DND-41 (cell line): ENCODE results near the gene DENND4B.

Source experiments
- ATAC-seq: fragments of 200-7000 bp; cut with Tn5 transposase; 3 replicates; pipeline ENCODE4 v1.9.1; 2021; ENCODE audit warnings: low read depth; ENCODE audit not compliant: insufficient read depth
- DNase-seq: peaks from one replicate; pipeline ENCODE4 v3.0.0-alpha.2; 2020
- H2AFZ ChIP-seq: 2 replicates; pipeline ENCODE4 v1.6.0; 2012; ENCODE audit warnings: low read depth, low read length
- H3K27ac ChIP-seq: 2 replicates; pipeline ENCODE4 v1.5.1; 2012; ENCODE audit warnings: low read length, inconsistent platforms
- H3K27me3 ChIP-seq: fragments of 200-600 bp; sonication (generic); 2 replicates; pipeline ENCODE4 v1.6.0; 2012; ENCODE audit warnings: low read length, mild to moderate bottlenecking, inconsistent platforms; ENCODE audit not compliant: insufficient read depth, poor library complexity
- H3K36me3 ChIP-seq: 2 replicates; pipeline ENCODE4 v1.5.1; 2012; ENCODE audit warnings: low read length, inconsistent platforms; ENCODE audit not compliant: insufficient read depth
- H3K4me1 ChIP-seq: 2 replicates; pipeline ENCODE4 v1.5.1; 2012; ENCODE audit warnings: mild to moderate bottlenecking, low read length; ENCODE audit not compliant: insufficient read depth
- H3K4me2 ChIP-seq: 2 replicates; pipeline ENCODE4 v1.6.0; 2012; ENCODE audit warnings: mild to moderate bottlenecking, moderate library complexity, low read length, inconsistent platforms; ENCODE audit not compliant: insufficient read depth
- H3K4me3 ChIP-seq, 2 experiments: fragments of 200-600 bp in 1 of 2; shearing (Covaris generic) in 1 of 2; 2 replicates each; pipeline ENCODE4 v1.5.1; 2012 to 2016; ENCODE audit warnings: inconsistent platforms in 2 of 2, low read length in 2 of 2, mild to moderate bottlenecking in 2 of 2, low read depth in 1 of 2, moderate library complexity in 1 of 2
- H3K79me2 ChIP-seq: 2 replicates; pipeline ENCODE4 v1.6.0; 2012; ENCODE audit warnings: low read length, inconsistent platforms; ENCODE audit not compliant: insufficient read depth
- H3K9ac ChIP-seq: 2 replicates; pipeline ENCODE4 v1.6.0; 2012; ENCODE audit warnings: low read depth, mild to moderate bottlenecking, inconsistent platforms, low read length, moderate library complexity
- H3K9me3 ChIP-seq: 2 replicates; pipeline ENCODE4 v1.5.1; 2012; ENCODE audit warnings: low read length, moderate library complexity, mild to moderate bottlenecking, inconsistent platforms; ENCODE audit not compliant: insufficient read depth, severe bottlenecking
- H4K20me1 ChIP-seq: 2 replicates; pipeline ENCODE4 v1.6.0; 2012; ENCODE audit warnings: low read length; ENCODE audit not compliant: insufficient read depth
- EZH2 ChIP-seq: IDR thresholded peaks from 3 replicates; pipeline ENCODE4 v1.6.1; 2012; ENCODE audit warnings: borderline replicate concordance, low read depth, mild to moderate bottlenecking, moderate library complexity, low read length, inconsistent platforms; ENCODE audit not compliant: severe bottlenecking
- TF ChIP-seq, protein P1 (sequence below): IDR thresholded peaks from 2 replicates; pipeline ENCODE4 v1.5.1; 2012; ENCODE audit warnings: borderline replicate concordance, low read length, moderate library complexity, mild to moderate bottlenecking; ENCODE audit not compliant: poor library complexity, severe bottlenecking; ENCODE audit errors: extremely low read depth

The DENND4B gene

DNA sequence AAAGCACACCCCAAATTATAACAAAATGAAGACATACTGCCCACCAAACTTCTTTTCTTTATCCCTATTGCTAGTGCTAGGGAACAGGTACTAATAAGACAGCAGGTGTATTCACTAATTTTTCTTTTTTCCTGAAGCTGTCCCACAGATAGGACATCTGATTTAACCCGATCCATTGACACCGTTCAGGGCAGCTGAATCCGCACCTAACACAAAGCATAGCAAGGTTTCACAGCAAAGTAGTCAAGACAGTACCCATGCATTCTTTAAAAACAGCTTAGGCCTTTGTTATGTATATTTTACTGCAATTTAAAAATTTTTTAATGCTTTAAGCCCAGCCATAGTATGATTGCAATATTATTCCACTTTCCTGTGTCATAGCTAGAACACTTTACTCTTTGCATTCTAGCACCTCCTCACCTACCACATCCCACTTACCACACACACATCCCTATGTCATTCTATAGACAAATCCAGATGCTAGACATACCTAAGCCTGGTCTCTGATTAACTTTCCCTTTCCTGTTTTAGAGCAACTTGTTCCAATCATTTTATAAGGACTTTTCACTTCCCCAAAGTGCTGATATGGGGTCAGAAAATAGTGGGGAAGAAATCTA, 64.1 kb downstream of the DENND4B start:
- Histone ChIP-seq H2AFZ (no peak overlapping the region), H3K9ac (no peak overlapping the region), H3K27ac (no peak overlapping the region), H3K9me3 (no peaks in the 10 kb centered on the region), H3K4me1 (no peaks in the 10 kb centered on the region), H3K4me3 (no peak overlapping the region), H3K79me2 (peaks cover 99% of the 10 kb centered on the region), H4K20me1 (peaks cover 61% of the 10 kb centered on the region), H3K36me3 (peaks cover 14% of the 10 kb centered on the region), H3K27me3 (no peaks in the 10 kb centered on the region), H3K4me2 (no peak overlapping the region)
- TF ChIP-seq EZH2, result no peak
- TF ChIP-seq, protein P1, sequence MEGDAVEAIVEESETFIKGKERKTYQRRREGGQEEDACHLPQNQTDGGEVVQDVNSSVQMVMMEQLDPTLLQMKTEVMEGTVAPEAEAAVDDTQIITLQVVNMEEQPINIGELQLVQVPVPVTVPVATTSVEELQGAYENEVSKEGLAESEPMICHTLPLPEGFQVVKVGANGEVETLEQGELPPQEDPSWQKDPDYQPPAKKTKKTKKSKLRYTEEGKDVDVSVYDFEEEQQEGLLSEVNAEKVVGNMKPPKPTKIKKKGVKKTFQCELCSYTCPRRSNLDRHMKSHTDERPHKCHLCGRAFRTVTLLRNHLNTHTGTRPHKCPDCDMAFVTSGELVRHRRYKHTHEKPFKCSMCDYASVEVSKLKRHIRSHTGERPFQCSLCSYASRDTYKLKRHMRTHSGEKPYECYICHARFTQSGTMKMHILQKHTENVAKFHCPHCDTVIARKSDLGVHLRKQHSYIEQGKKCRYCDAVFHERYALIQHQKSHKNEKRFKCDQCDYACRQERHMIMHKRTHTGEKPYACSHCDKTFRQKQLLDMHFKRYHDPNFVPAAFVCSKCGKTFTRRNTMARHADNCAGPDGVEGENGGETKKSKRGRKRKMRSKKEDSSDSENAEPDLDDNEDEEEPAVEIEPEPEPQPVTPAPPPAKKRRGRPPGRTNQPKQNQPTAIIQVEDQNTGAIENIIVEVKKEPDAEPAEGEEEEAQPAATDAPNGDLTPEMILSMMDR, result no peak
- DNase-seq (no peak), ATAC-seq (no peak)

- ATAC-seq (no peak), DNase-seq (no peak)
- Histone ChIP-seq H3K27me3 (no peaks in the 10 kb centered on the region), H3K9me3 (no peaks in the 10 kb centered on the region), H3K36me3 (peaks cover 12% of the 10 kb centered on the region), H2AFZ (no peak overlapping the region), H3K27ac (no peak overlapping the region), H4K20me1 (peaks cover 61% of the 10 kb centered on the region), H3K9ac (no peak overlapping the region), H3K4me1 (no peaks in the 10 kb centered on the region), H3K4me2 (no peak overlapping the region), H3K79me2 (peaks cover 99% of the 10 kb centered on the region), H3K4me3 (no peak overlapping the region)
- TF ChIP-seq, protein P1, result no peak
- TF ChIP-seq EZH2, result no peak
These were observed 64.8 kb downstream of the DENND4B start for GRCh38 chr1:153881751-153882150.

DNA sequence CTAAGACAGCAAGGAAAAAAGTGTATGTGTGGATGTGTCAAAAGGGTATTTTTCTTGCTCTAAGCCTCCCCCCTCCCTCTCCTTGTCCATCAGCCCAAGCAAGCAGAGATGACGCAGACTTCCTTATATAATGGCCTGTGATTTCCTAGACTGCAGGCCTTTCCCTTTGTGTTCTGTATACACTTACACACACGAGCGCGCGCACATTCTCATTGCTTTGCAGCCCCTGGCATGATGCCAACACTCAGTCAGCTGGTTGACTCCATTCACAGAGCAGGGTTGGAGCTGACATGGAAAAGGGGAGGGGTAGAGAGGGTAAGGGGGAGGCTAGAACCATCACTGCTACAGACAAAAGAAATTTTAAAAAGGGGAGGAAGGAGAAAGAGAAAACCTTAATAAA, 65.6 kb downstream of the DENND4B start:
- TF ChIP-seq, protein P1, result no peak
- no peak for TF ChIP-seq EZH2
- Histone ChIP-seq H3K9me3 (no peaks in the 10 kb centered on the region), H3K27me3 (no peaks in the 10 kb centered on the region), H2AFZ (no peak overlapping the region), H3K36me3 (peaks cover 10% of the 10 kb centered on the region), H3K4me2 (no peak overlapping the region), H3K4me3 (no peak overlapping the region), H4K20me1 (peaks cover 62% of the 10 kb centered on the region), H3K9ac (no peak overlapping the region), H3K79me2 (peaks cover 99% of the 10 kb centered on the region), H3K4me1 (no peaks in the 10 kb centered on the region), H3K27ac (no peak overlapping the region)
- ATAC-seq (no peak; the same call in 2 of the 3 replicates), DNase-seq (peak; percentile 19)
